ENCODE measurements around the gene NBL1. TPM values are rescaled to one million over a fixed set of nuclear protein-coding genes. Genes with fewer than 3 reads are reported as not detected.

NBL1 gene
- total and polyA plus RNA-seq, 9 of the 15 experiments (the other 6 are each of a cell fraction or from before 2014, with no cell fraction given) = 0.10 to 3.7 (median 1.8) TPM; not detected in 1

GRCh38 chr1:19665496-19666465 is 21.7 kb downstream of the NBL1 start (continued):
- TF ChIP-seq ARID3B (CRISPR knock-in tag; IDR thresholded peaks at IDR 0.05; ENCODE audit: borderline replicate concordance) (no peak), GATAD2B (IDR thresholded peaks at IDR 0.05; ENCODE audit: borderline replicate concordance) (no peak), MNT (conservative IDR thresholded peaks at IDR 0.05) (no peak), POLR2AphosphoS2 (IDR thresholded peaks at IDR 0.05; ENCODE audit: low read length) (no peak), EHMT2 (IDR thresholded peaks at IDR 0.05) (no peak), ZNF655 (CRISPR knock-in tag; IDR thresholded peaks at IDR 0.05) (no peak), ZBTB33 (CRISPR knock-in tag; IDR thresholded peaks at IDR 0.05) (peak; percentile 86), KAT2B (IDR thresholded peaks at IDR 0.05; ENCODE audit: low read depth, low read length) (no peak), HMBOX1 (IDR thresholded peaks at IDR 0.05) (no peak), CTBP1 (IDR thresholded peaks at IDR 0.05; ENCODE audit: borderline replicate concordance) (peak; percentile 17; the same call in 1 of the 2 replicates), NFATC3 (IDR thresholded peaks at IDR 0.05) (no peak), ZHX1 (conservative IDR thresholded peaks at IDR 0.05; ENCODE audit: low read length) (no peak), PML (IDR thresholded peaks at IDR 0.05; ENCODE audit: low read length) (no peak), HIVEP1 (CRISPR knock-in tag; IDR thresholded peaks at IDR 0.05) (no peak), U2AF2 (optimal IDR thresholded peaks at IDR 0.05; ENCODE audit: low read depth, low read length) (no peak)
